CD4-positive, CD25-positive, alpha-beta regulatory T cell (primary cell): ENCODE results near the gene PNPLA7. TPM values are rescaled to one million over a fixed set of nuclear protein-coding genes. Genes with fewer than 3 reads are reported as not detected.

Source experiments
- ATAC-seq, 2 donors: fragments of 150-1000 bp; cut with Tn5 transposase; one replicate each; pipeline ENCODE4 v1.10.0; 2021; ENCODE audit warnings: low read depth in 2 of 2, moderate number of reproducible peaks in 2 of 2, moderate library complexity in 1 of 2
- DNase-seq, 3 donors: peaks; one replicate each; pipeline versions ENCODE4 v3.0.0 to v3.0.0-alpha.2; 2012 to 2022; ENCODE audit warnings: mixed read lengths in 1 of 3
- H3K27ac ChIP-seq: one replicate; pipeline ENCODE4 v1.7.0; 2013; ENCODE audit warnings: mild to moderate bottlenecking, low read length; ENCODE audit not compliant: insufficient read depth, poor library complexity, severe bottlenecking
- H3K27me3 ChIP-seq: one replicate; pipeline ENCODE4 v1.7.0; 2013; ENCODE audit warnings: low read length; ENCODE audit not compliant: control insufficient read depth, insufficient read depth
- H3K36me3 ChIP-seq: one replicate; pipeline ENCODE4 v1.7.0; 2013; ENCODE audit warnings: mild to moderate bottlenecking, low read length, moderate library complexity; ENCODE audit not compliant: control insufficient read depth, insufficient read depth
- H3K4me1 ChIP-seq: 2 replicates; pipeline ENCODE4 v1.7.0; 2013; ENCODE audit warnings: mild to moderate bottlenecking, low read length; ENCODE audit not compliant: insufficient read depth, control insufficient read depth, poor library complexity, severe bottlenecking
- H3K4me3 ChIP-seq: one replicate; pipeline ENCODE4 v1.7.0; 2013; ENCODE audit warnings: low read depth, mild to moderate bottlenecking, low read length, moderate library complexity
- H3K9me3 ChIP-seq, 2 experiments: 1 replicate in 1 of 2; 2 replicates in 1 of 2; pipeline ENCODE4 v1.7.0; 2013; ENCODE audit warnings: low read length in 2 of 2, mild to moderate bottlenecking in 1 of 2, moderate library complexity in 1 of 2; ENCODE audit not compliant: control insufficient read depth in 2 of 2
- H3K27ac Mint-ChIP-seq, 3 donors: one replicate each; pipeline ENCODE4 v1.8.0; 2020 to 2022; ENCODE audit warnings: mild to moderate bottlenecking in 3 of 3, mixed read lengths in 3 of 3, moderate library complexity in 2 of 3
- H3K27me3 Mint-ChIP-seq: one replicate; pipeline ENCODE4 v1.8.0; 2022; ENCODE audit warnings: mild to moderate bottlenecking, mixed read lengths
- H3K36me3 Mint-ChIP-seq: one replicate; pipeline ENCODE4 v1.8.0; 2020; ENCODE audit warnings: mixed read lengths
- H3K4me1 Mint-ChIP-seq, 4 donors: one replicate each; pipeline ENCODE4 v1.8.0; 2020 to 2022; ENCODE audit warnings: mixed read lengths in 4 of 4, mild to moderate bottlenecking in 1 of 4
- H3K4me3 Mint-ChIP-seq, 4 donors: one replicate each; pipeline ENCODE4 v1.8.0; 2020 to 2022; ENCODE audit warnings: mild to moderate bottlenecking in 4 of 4, mixed read lengths in 4 of 4, moderate library complexity in 3 of 4
- H3K9me3 Mint-ChIP-seq, 7 donors: one replicate each; pipeline ENCODE4 v1.8.0; 2020 to 2022; ENCODE audit warnings: mixed read lengths in 7 of 7, mild to moderate bottlenecking in 3 of 7, moderate library complexity in 2 of 7
- polyA plus RNA-seq, 4 donors: library from polyadenylated mRNA; unstranded; fragments of 300-500 nt; fragmentation: Illumina TruSeq; gene quantifications; one replicate each; pipeline ENCODE4 v1.2.3, GENCODE V29; 2021
- total RNA-seq: library from RNA; stranded (reverse); gene quantifications from one replicate; pipeline ENCODE4 v1.2.3, GENCODE V29; 2022

The PNPLA7 gene
- total and polyA plus RNA-seq, 5 donors from 2014 or later = 1.4 to 12.4 (median 1.8) TPM

DNA sequence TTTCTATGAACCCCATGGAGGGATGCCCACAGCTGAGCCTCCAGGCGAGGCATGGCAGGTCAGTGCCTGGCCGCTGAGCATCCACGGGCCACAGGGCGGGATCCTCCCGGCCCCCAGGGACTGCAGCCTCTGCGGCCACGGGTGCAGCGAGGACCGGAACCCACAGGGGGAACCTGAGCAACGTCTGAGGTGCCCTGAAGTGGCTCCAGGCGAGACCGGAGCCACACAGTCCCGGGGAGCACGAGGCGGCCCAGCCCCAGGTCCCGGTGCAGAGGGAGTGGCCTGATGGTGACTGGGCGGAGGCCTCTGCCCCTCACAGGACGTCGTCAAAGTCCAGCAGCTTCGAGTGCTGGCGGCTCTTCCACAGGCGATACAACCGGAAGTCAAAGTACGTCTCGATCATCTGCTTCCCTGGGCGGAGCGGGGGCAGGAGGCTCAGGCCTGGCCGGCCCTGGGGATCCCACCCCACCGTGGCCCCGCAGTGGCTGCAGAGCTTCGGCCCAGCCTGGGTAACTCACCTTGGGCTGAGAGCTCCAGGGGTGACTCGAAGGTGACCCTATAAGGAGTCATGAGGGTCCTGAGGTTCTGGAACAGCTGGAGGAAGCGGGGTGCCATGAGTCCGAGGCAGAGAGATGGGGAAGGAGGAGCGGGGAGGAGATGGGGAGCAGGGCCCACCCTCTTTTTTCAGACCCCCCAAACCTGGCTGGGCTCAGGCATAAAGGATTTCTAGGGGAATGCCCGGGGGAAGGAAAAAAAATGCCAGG is 100.9 kb downstream of the PNPLA7 start:
- no peaks in the 10 kb centered on the region for H3K9me3 Mint-ChIP-seq
- peak overlapping the region; percentile 69 to 72 (median 69) for H3K27ac Mint-ChIP-seq
- H3K4me3 Mint-ChIP-seq = peak overlapping the region in 2 of 4 donors; percentile 41 to 90
- peaks cover 0 to 57% (median 13%) of the 10 kb centered on the region in 4 donors for H3K4me1 Mint-ChIP-seq
- Histone ChIP-seq H3K4me3 (no peak overlapping the region), H3K4me1 (peaks cover 51% of the 10 kb centered on the region), H3K36me3 (no peaks in the 10 kb centered on the region), H3K9me3 (no peaks in the 10 kb centered on the region), H3K27ac (no peak overlapping the region), H3K27me3 (no peaks in the 10 kb centered on the region)
- H3K27me3 Mint-ChIP-seq = peaks cover 5% of the 10 kb centered on the region
- no peak for DNase-seq
- H3K36me3 Mint-ChIP-seq = no peaks in the 10 kb centered on the region
- ATAC-seq = no peak

- no peak for ATAC-seq
- peaks cover 0 to 54% (median 14%) of the 10 kb centered on the region in 4 donors for H3K4me1 Mint-ChIP-seq
These were observed 101.6 kb downstream of the PNPLA7 start for GRCh38 chr9:137448602-137448962.

DNA sequence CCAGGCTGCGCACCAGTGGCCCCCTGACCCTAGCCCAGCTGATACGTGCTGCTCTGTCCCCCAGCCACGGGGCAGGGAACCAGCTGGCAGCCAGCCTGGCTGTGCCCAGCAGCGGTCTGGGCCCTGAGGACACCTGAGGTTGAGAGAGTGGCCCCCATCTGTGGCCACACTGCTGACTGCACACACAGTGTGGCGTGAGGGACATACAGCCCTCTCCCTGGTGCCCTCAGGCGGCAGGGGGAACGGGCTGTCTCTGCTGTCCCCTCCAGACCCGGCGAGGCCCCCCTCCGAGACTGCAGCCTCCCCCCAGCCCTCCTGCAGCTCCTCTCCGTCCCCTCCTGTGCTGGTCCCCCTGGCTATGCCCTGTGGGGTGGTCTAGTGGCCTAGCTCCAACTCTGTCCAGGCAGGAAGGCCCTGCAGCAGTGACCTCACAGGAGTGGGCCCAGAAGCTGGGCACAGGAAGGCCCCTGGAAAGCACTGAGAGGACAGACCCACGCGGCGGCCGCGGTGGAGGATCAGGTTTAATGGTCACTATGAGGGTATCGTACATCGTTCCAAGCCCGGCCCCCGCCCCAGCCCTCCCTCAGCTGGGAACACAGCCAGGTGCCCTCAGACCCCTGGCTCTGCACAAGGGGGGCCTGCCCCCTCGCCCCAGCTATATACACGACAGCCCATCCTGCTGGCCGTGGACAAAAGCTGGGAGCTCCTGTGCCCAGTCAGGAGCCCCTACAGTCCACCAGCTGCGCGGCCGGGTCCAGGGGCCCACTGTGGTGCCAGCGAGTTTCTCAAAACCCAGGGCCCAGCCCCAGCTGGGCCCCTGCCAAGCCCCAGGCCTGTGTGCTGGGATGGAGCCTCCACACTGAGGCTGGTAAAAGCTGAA is 102.2 kb downstream of the PNPLA7 start:
- H3K27ac ChIP-seq = no peak overlapping the region
- Mint-ChIP-seq H3K27ac (peak overlapping the region in 2 of 3 donors; percentile 55 to 72), H3K36me3 (no peaks in the 10 kb centered on the region), H3K4me3 (peak overlapping the region in 1 of 4 donors; percentile 27), H3K9me3 (peaks cover 0 to 2% (median 0%) of the 10 kb centered on the region in 7 donors), H3K27me3 (peaks cover 12% of the 10 kb centered on the region), H3K4me1 (peaks cover 0 to 52% (median 16%) of the 10 kb centered on the region in 4 donors)
- no peak overlapping the region for H3K4me3 ChIP-seq
- DNase-seq (no peak), ATAC-seq (no peak)
- H3K36me3 ChIP-seq = no peaks in the 10 kb centered on the region
- no peaks in the 10 kb centered on the region for H3K9me3 ChIP-seq
- peaks cover under 1% of the 10 kb centered on the region for H3K27me3 ChIP-seq
- H3K4me1 ChIP-seq = peaks cover 38% of the 10 kb centered on the region

More at GRCh38 chr9:137448602-137448962, 101.6 kb downstream of the PNPLA7 start:
- Histone ChIP-seq H3K9me3 (no peaks in the 10 kb centered on the region), H3K27ac (no peak overlapping the region), H3K36me3 (no peaks in the 10 kb centered on the region), H3K27me3 (no peaks in the 10 kb centered on the region), H3K4me1 (peaks cover 45% of the 10 kb centered on the region), H3K4me3 (no peak overlapping the region)
- Mint-ChIP-seq H3K9me3 (peaks cover 0 to under 1% (median 0%) of the 10 kb centered on the region in 7 donors), H3K36me3 (no peaks in the 10 kb centered on the region), H3K27me3 (peaks cover 8% of the 10 kb centered on the region), H3K27ac (peak overlapping the region in 2 of 3 donors; percentile 72 to 79), H3K4me3 (peak overlapping the region in 2 of 4 donors; percentile 27 to 41)
- no peak for DNase-seq

DNA sequence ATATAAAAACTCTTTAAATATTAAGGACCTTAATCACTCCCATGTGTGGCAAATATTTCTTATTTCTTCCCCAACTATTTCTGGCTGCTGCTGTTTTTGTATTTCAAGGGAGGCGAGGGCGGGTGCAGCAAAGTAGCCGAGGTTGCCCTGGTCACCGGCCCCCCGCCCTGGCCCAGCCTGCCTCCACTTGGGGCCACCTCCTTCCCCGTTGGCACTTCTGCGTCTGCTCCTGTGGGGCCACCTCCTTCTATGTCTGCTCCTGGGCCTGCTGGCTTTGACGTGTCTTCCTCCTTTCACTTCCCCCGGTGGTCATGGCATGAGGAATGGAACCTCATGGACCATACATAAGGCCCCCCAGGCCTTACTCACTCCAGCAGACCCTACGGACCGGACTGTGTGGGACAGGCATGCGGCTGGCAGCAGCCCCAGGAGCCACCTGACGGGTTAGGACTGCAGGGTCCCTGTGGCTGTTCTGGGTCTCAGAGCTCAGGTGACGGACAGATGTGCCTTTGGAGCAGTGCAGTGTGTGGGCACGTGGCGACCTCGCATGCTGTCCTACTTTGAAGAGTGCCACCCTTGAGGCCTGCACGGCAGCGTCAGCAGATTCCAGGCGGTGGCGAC is 103.2 kb downstream of the PNPLA7 start:
- Histone ChIP-seq H3K36me3 (no peaks in the 10 kb centered on the region), H3K4me3 (no peak overlapping the region), H3K27me3 (peaks cover 3% of the 10 kb centered on the region), H3K27ac (no peak overlapping the region), H3K4me1 (peaks cover 29% of the 10 kb centered on the region), H3K9me3 (no peaks in the 10 kb centered on the region)
- Mint-ChIP-seq H3K27ac (no peak overlapping the region), H3K4me1 (peaks cover 0 to 43% (median 17%) of the 10 kb centered on the region in 4 donors), H3K36me3 (no peaks in the 10 kb centered on the region), H3K4me3 (peak overlapping the region in 1 of 4 donors; percentile 27), H3K9me3 (peaks cover 0 to 2% (median 0%) of the 10 kb centered on the region in 7 donors), H3K27me3 (peaks cover 21% of the 10 kb centered on the region)
- ATAC-seq (no peak), DNase-seq (no peak)

GRCh38 chr9:137445930-137446431 is 104.2 kb downstream of the PNPLA7 start:
- DNase-seq = no peak

DNA sequence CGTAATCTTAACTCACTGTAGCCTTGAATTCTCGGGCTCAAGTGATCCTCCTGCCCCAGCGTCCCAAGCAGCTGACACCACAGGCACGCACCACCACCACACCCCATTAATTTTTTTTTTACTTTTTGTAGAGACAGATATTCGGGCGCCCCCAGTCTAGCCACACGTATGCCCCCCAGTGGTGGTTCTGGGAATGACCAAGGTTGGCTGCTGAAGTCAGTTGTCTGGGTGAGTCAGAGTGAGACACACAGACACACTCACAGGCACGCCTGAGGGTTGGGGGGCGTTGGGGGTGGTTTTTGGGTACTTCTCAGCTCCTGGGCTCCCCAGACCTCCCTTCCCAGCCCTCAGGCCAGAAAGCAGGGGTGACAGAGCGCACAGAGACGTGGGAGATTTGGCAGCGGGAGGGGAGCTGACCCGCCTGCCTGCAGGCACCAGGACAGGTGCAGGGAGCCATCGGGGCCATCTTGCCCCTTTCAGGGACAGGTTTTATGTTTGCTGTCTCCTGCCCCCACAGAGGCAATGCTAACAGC is 104.9 kb downstream of the PNPLA7 start:
- Histone ChIP-seq H3K9me3 (no peaks in the 10 kb centered on the region), H3K27ac (no peak overlapping the region), H3K4me3 (no peak overlapping the region), H3K36me3 (no peaks in the 10 kb centered on the region), H3K27me3 (peaks cover 4% of the 10 kb centered on the region), H3K4me1 (peaks cover 27% of the 10 kb centered on the region)
- Mint-ChIP-seq H3K36me3 (no peaks in the 10 kb centered on the region), H3K27me3 (peaks cover 24% of the 10 kb centered on the region), H3K9me3 (peaks cover 0 to 2% (median 0%) of the 10 kb centered on the region in 7 donors), H3K27ac (peak overlapping the region in 1 of 3 donors; percentile 85), H3K4me3 (peak overlapping the region in 2 of 4 donors; percentile 31 to 46), H3K4me1 (peaks cover 0 to 38% (median 19%) of the 10 kb centered on the region in 4 donors)
- ATAC-seq = peak; percentile 79 to 85
- peak; percentile 75 to 85 (median 83) for DNase-seq

More at GRCh38 chr9:137445930-137446431, 104.2 kb downstream of the PNPLA7 start:
- no peak overlapping the region for H3K27ac Mint-ChIP-seq
- H3K4me3 Mint-ChIP-seq = no peak overlapping the region
- no peak overlapping the region for H3K27ac ChIP-seq
- no peaks in the 10 kb centered on the region for H3K36me3 Mint-ChIP-seq
- H3K4me1 Mint-ChIP-seq = peaks cover 0 to 40% (median 19%) of the 10 kb centered on the region in 4 donors
- H3K27me3 Mint-ChIP-seq = peaks cover 24% of the 10 kb centered on the region
- no peaks in the 10 kb centered on the region for H3K9me3 ChIP-seq
- no peak for ATAC-seq
- H3K4me1 ChIP-seq = peaks cover 31% of the 10 kb centered on the region
- peaks cover 0 to 2% (median 0%) of the 10 kb centered on the region in 7 donors for H3K9me3 Mint-ChIP-seq
- H3K4me3 ChIP-seq = no peak overlapping the region
- H3K27me3 ChIP-seq = peaks cover 4% of the 10 kb centered on the region
- H3K36me3 ChIP-seq = no peaks in the 10 kb centered on the region
